HCEC 1CT (cell line): ENCODE data around the gene FLVCR1.

Source experiments
- DNase-seq: peaks from one replicate; pipeline ENCODE4 v3.0.0-alpha.2; 2017

FLVCR1 gene

GRCh38 chr1:212916481-212917133 lies 58.5 kb downstream of the FLVCR1 start:
- DNase-seq = no peak

GRCh38 chr1:212917134-212917485 lies 59.0 kb downstream of the FLVCR1 start:
- DNase-seq = no peak

DNA sequence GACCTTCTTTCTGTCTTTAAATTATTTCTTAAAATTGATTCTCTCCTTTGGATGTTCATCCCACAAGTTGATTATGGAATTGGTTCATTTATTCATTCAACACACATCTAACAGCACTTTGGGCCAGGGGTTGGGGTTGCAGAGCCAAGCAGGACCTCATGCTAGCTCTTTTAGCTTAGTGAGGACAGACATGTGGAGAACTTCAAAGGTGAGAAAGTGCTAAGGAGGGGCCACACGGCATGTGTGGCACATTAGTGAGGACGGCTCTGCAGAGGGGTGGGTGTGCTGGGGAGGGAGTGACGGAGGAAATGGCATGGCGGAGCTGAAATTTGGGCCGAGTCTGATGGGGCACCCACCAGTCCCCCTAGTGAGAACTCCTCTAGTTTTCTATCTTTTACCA lies 59.8 kb downstream of the FLVCR1 start:
- no peak for DNase-seq

DNA sequence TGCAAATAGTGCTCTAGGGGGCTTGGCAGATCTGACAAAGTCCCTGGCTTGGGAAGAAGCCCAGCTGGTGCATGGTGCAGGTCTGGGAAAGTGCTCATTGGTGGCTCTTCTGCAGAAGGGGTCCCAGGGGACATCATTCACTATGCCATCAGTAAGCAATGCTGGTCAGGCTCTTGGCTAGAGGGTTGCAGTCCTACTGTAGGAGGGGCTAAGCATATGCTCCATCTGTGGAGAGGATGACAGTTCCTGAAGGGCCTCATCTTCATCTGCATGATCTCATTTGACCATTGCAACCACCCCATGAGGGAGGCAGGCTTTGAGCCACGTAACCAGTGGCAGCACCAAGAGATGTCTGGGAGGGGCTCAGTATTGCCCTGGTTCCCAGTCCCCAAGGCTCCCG lies 60.7 kb downstream of the FLVCR1 start:
- DNase-seq = no peak

- no peak for DNase-seq
These were observed 62.2 kb downstream of the FLVCR1 start for GRCh38 chr1:212920246-212920645.

DNA sequence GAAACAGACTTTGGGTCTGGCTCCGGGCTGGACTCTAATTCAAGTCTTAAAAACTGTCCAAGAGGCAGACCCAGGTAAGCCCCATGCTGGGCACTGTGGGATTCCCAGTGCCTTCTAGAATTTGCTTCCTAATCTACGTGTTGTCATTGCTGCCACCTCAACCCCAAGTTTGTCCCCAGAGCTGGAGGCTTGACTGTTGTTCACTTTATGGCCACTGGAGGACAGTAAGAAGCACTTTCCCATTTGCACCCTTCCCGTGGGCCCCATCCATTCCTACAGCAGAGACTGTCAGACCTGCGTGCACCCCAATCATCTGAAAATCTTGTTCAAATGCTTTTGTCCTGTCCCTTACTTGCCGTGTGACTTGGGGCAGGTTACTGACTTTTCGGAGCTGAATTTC lies 62.8 kb downstream of the FLVCR1 start:
- no peak for DNase-seq

- DNase-seq = no peak
These were observed 63.9 kb downstream of the FLVCR1 start for GRCh38 chr1:212922016-212922415.

DNA sequence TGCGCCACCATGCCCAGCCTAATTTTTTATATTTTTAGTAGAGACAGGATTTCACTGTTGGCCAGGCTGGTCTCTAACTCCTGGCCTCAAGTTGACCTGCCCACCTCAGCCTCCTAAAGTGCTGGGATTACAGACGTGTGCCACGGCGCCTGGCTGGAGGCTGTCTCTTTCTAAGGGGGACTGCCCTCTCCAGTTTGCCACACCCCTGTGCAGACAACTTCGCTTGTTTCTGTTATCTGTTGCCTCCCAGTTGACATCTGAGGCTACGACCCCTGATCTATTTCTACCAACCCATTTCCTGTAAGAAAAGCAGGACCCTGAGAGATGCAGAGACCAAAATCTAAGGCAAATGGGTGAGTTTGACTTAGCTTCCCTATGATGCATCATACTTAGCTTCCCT lies 68.3 kb downstream of the FLVCR1 start:
- DNase-seq = no peak

- DNase-seq = no peak
These were observed 70.5 kb downstream of the FLVCR1 start for GRCh38 chr1:212928323-212929291.

GRCh38 chr1:212930986-212931678 lies 73.1 kb downstream of the FLVCR1 start:
- no peak for DNase-seq

DNA sequence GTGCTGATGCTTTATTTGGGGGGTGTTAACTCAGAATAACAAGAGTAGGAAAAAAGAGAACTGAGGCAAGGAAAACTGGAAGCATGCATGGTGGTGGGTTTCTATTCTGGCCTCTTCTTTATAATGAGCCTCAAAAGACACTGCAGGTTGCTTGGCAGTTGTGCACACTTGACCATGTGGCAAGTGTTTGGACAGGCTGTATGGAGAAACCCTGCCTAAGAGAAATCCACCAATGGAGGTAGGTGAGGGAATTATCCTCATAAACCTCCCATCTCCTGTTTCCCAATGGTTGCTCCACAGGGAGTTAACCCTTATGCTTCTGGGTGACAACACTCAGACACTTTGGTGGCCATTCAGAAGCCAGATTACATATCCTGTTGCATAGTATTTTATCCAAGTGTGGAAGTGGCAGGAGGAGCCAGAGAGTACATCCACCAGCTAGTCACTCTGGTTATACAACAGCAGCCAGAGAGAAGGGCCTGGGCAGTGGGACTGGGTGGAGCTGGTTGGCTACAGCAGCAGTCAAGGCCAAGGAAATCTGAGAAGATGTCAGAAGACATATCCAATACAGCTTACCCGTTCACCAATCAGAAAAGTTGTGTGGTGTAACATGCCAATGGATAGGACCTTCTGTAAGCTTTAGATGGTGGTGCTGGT lies 75.9 kb downstream of the FLVCR1 start:
- DNase-seq = no peak

DNA sequence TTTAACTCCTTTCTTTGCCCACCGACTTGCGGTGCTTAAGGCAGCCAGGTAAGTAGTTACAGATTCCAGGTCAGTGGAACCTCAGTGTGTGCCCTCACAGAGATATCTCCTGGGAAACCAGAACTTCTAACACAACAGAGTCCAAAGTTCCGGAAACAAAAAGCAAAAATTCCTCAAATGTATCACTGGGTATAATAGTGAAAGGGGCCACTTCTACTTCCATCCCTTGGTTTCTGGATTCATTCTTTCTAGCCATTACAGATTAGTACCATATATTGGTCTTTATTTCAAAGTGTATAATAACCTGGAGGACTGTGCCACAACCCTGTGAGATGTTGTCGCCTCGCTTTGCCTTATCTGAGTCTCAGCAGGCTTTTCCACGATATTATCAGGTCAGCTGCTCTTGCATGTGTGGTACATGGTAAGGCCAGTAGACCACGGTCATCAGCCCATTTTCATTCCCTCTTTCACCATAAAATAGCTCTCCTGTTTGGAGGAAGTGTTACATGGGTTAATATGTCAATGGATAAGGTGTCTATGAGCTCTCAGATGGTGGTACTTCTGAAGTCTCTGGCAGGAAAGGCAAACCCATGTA lies 77.4 kb downstream of the FLVCR1 start:
- no peak for DNase-seq

DNA sequence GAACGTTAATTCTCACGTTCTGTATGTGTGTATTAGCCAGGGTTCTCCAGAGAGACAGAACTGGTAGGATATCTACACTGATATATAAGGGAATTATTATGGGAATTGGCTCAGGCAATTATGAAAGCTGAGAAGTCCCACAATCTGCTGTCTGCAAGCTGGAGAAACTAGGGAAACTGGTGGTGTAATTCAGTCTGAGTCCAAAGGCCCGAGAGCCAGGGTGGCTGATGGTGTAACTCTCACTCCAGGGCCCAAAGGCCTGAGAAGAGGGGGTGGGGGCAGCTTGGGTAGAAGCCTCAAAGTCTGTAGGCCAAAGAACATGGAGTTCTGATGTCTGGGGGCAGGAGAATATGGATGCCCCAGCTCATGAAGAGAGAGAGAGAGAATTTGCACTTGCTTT lies 79.0 kb downstream of the FLVCR1 start:
- DNase-seq = no peak

DNA sequence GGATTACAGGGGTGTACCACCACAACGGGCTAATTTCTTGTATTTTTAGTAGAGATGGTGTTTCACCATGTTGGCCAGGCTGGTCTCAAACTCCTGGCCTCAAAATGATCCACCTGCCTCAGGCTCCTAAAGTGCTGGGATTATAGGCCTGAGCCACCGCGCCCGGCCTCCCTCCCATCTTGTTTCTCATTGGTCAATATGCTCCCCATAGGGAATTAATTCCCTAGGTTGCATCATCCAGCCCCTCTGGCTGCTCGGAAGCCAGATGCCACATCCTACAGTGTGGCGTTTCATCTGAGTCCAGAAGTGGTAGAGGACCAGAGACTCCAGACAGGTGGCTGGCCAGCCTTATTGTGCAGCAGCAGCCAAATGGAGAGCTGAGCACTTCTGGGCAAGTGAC lies 80.8 kb downstream of the FLVCR1 start:
- DNase-seq = no peak

- no peak for DNase-seq
These were observed 83.4 kb downstream of the FLVCR1 start for GRCh38 chr1:212941452-212941851.

DNA sequence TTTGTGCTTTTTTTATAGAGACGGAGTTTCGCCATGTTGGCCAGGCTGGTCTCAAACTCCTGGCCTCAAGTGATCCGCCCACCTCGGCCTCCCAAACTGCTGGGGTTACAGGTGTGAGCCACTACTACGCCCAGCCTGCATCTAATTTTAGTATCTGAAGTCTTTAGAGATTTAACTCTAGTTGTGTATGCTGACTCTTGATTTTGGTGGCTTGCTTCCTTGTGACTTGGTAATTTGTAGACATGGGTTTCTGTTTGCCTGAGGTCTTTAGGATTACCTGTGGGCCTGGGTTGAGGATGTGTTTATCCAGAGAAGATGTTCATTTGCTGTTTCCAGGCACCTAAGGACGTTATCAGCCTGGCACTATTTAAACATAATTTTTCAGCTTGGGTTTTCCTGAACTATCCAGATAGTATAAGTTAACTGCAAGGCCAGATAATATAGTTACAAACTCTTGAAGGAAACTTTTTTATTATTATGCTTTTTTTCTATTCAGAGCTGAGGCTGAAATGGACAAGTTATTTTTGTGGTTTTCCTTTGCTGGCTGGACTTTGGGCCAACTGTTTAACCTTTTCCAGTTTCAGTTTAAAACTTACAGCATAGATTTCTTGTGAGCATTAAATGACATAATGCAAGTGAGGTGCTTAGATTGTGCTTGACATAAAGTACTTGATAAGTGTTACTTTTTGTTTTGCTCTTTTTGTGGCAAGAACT lies 84.8 kb downstream of the FLVCR1 start:
- no peak for DNase-seq

- no peak for DNase-seq
These were observed 85.3 kb downstream of the FLVCR1 start for GRCh38 chr1:212943393-212943710.

DNA sequence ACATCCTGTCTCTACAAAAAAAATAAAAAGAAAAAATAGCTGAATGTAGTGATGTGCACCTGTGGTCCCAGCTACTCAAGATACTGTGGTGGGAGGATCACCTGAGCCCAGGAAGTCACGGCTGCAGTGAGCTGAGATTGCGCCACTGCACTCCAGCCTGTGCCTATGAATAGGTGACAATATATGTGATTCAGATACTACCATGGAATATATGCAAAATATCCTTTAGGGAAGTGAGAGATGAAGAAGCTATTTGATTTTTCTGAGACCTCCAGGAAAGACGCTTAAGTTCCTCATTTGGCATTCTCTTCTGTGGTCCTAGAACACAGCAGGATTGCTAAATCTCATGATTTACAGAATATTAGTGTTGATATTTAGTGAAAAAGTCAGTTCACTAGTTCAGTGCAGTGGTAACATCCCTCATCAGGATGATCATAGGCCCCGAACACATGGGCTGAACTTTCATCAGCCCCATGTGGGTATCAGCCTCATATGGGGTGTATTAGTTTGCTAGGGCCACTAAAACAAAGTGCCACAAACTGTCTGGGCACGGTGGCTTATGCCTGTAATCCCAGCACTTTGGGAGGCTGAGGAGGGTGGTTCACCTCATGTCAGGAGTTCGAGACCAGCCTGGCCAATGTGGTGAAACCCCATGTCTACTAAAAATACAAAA lies 86.3 kb downstream of the FLVCR1 start:
- no peak for DNase-seq

- no peak for DNase-seq
These were observed 87.0 kb downstream of the FLVCR1 start for GRCh38 chr1:212945056-212945455.

GRCh38 chr1:212945463-212946160 lies 87.5 kb downstream of the FLVCR1 start:
- DNase-seq = no peak

- no peak for DNase-seq
These were observed 88.8 kb downstream of the FLVCR1 start for GRCh38 chr1:212946872-212947271.
